ENCODE data around the gene FBXW10B. TPM values are rescaled to one million over a fixed set of nuclear protein-coding genes. Genes with fewer than 3 reads are reported as not detected.
"Not testable (repeated sequence)": the region's sequence is repeated elsewhere in the genome, so short reads cannot be mapped to it uniquely, and the experiment has no call there.

The FBXW10B gene
- polyA plus RNA-seq, 1 donor, result 1.9 TPM

DNA sequence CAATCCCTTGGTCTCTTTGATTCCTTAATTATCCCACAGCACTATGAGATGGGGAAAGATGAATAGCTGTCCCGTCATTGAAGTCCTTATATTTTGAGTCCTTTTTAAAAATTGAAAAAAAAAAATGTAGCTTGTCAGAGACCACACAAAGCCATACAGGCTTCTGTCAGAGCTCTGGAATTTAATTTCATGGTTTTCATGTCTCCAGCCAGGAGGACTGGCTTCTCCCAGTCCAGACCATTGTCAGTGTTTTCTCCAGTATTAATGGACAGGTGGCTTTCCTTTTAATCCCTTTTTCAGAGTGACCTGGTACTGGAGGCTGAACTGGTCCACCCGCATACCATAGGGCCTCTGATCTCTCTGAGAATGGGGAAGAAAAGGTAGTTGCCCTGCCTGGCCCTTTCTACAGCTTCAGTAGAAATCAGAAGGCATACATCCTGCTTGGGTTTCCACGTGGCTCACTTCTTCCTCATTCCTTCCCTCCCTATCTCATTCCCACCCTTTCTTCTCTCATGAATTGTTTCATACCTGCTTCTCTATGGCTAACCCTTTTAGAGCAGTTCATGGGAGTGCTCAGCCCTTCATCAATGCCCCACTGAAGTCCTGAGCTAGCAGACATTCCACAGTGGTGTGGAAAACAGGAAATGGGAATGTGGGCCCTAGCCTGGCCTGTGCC lies 35.5 kb upstream of the FBXW10B start:
- H3K27ac ChIP-seq (ENCODE audit: low read length), result peak overlapping the region; percentile 55
- no CpG with 5 or more reads among the region's 3 CpGs for WGBS (ENCODE audit: insufficient coverage, low lambda C conversion rate)
- DNase-seq, result peak; percentile 30 to 71

DNA sequence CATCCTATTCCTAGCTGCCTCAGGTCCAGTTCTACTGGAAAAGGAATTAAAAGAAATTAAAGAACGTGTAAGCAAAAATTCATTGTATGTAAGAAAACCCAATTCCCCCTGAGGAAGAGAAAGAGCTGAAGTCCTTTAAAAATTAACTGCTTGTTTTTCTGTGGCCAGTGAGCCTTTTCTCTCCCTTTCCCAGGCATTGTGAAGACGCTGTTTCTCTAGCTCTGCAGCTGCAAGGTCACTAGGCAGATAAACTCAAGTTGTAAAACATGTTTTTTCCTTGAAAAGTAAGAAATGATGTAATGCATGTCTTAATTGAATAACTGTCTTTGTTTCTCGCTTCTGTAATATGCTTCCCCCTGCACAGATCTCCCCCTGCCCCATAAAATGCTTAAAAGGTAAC lies 34.9 kb upstream of the FBXW10B start:
- H3K27me3 ChIP-seq (ENCODE audit: control insufficient read depth, insufficient read depth, low read length); H3K9me3 ChIP-seq (ENCODE audit: control insufficient read depth, low read depth, low read length); H3K4me3 ChIP-seq (ENCODE audit: low read length); H3K27ac ChIP-seq (ENCODE audit: low read length); H3K36me3 ChIP-seq (ENCODE audit: control insufficient read depth, insufficient read depth, low read length); DNase-seq: not testable (repeated sequence)
- 14% methylated on average over 1 of the region's 3 CpGs for WGBS (ENCODE audit: insufficient coverage, low lambda C conversion rate)
- H3K4me1 ChIP-seq (ENCODE audit: control insufficient read depth, insufficient read depth, low read length), result peaks cover 19% of the 10 kb centered on the region

More for the DNA sequence above, 35.5 kb upstream of the FBXW10B start:
- H3K9me3 ChIP-seq (ENCODE audit: control insufficient read depth, low read depth, low read length), result no peaks in the 10 kb centered on the region
- H3K4me1 ChIP-seq (ENCODE audit: control insufficient read depth, insufficient read depth, low read length), result peaks cover 14% of the 10 kb centered on the region
- no peak overlapping the region for H3K4me3 ChIP-seq (ENCODE audit: low read length)
- no peaks in the 10 kb centered on the region for H3K36me3 ChIP-seq (ENCODE audit: control insufficient read depth, insufficient read depth, low read length)
- no peaks in the 10 kb centered on the region for H3K27me3 ChIP-seq (ENCODE audit: control insufficient read depth, insufficient read depth, low read length)

DNA sequence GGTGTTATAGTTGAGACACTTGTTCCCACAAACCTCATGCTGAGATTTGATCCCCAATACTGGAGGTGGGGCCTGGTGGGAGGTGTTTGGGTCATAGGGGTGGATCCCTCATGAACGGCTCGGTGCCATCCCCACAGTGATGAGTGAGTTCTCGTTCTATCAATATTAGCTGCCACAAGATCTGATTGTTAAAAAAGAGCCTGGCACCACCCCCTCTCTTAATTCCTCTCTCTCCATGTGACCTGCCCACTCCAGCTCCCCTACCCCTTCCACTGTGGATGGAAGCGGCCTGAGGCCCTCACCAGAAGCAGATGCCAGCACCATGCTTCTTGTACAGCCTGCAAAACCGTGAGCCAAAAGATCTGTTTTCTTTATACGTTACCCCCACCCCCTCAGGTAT lies 33.5 kb upstream of the FBXW10B start:
- Histone ChIP-seq H3K36me3 (ENCODE audit: control insufficient read depth, insufficient read depth, low read length) (no peaks in the 10 kb centered on the region), H3K4me1 (ENCODE audit: control insufficient read depth, insufficient read depth, low read length) (peaks cover 31% of the 10 kb centered on the region), H3K27me3 (ENCODE audit: control insufficient read depth, insufficient read depth, low read length) (no peaks in the 10 kb centered on the region), H3K9me3 (ENCODE audit: control insufficient read depth, low read depth, low read length) (no peaks in the 10 kb centered on the region), H3K27ac (ENCODE audit: low read length) (no peak overlapping the region), H3K4me3 (ENCODE audit: low read length) (no peak overlapping the region)
- DNase-seq, result no peak
- no CpG with 5 or more reads among the region's 6 CpGs for whole genome bisulfite sequencing (ENCODE audit: insufficient coverage, low lambda C conversion rate)

DNA sequence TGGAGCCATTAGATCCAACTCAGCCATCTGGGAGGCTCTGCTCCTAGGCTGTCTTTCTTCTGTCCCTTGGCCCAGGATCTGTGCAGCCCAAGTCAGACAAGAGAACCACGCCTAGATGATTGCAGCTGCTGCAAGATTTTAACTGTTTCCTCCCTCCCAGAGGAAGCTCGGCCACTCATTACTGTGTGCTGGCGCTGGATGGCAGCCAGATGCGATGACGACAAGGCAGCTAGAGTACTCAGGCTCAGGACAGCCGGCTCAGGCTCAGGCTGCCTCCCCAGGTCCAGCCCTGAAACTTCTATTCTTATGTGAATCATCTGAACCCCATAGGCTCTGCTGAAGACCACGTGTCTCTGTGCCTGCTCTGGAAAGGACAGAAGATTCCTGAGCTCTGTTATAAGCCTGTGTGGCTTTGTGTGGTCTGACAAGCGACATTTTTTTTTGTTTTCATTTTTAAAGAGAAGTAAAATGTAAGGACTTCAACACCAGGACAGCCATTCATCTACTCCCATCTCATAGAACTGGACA lies 32.1 kb upstream of the FBXW10B start:
- Histone ChIP-seq H3K4me3 (ENCODE audit: low read length) (peak overlapping the region; percentile 62), H3K9me3 (ENCODE audit: control insufficient read depth, low read depth, low read length) (no peaks in the 10 kb centered on the region), H3K27ac (ENCODE audit: low read length) (peak overlapping the region; percentile 92), H3K27me3 (ENCODE audit: control insufficient read depth, insufficient read depth, low read length) (no peaks in the 10 kb centered on the region), H3K36me3 (ENCODE audit: control insufficient read depth, insufficient read depth, low read length) (no peaks in the 10 kb centered on the region), H3K4me1 (ENCODE audit: control insufficient read depth, insufficient read depth, low read length) (peaks cover 31% of the 10 kb centered on the region)
- no CpG with 5 or more reads among the region's 8 CpGs for WGBS (ENCODE audit: insufficient coverage, low lambda C conversion rate)
- DNase-seq, result peak; percentile 97 to 98

DNA sequence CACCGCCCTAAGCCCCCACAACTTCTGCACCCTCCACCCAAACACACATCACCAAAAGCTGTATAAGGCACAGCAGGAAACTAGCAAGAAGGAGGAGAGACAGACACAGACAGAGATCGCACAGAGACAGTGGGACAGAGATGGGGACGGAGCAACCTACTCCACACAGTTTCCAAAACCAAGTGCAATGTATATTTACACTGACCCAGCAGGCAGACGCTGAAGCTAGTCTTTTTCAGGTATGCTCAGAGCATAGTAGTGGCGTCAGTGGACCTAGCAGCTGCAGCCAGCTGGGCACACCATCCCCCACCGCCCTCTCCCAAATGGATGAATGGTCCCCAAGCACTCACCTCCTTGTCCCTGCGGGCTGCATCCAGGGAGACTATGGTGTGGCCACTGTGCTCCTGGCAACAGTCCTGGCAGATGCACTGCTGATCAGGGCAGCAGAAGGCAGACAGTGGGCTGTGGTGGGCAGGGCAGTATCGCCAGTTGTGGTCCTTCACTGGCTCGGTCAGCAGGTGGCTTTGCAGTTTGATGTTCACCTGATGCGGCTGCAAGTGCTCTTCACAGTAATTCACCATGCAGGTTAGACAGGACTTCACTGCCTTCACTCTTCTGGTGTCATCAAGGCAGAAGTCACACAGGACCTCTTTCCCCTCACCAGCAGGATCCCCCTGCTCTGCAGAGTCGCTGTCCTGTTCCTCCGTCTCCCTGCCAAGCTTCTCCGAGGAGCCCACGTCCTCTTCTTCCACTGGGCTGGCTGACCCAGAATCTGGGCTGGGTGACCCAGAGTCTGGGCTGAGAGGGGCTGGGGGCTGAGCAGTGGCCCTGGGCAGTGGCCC lies 31.5 kb upstream of the FBXW10B start:
- no peaks in the 10 kb centered on the region for H3K36me3 ChIP-seq (ENCODE audit: control insufficient read depth, insufficient read depth, low read length)
- peak in 1 of 2 donors; percentile 65 for DNase-seq
- no peaks in the 10 kb centered on the region for H3K27me3 ChIP-seq (ENCODE audit: control insufficient read depth, insufficient read depth, low read length)
- peak overlapping the region; percentile 92 for H3K27ac ChIP-seq (ENCODE audit: low read length)
- peak overlapping the region; percentile 62 for H3K4me3 ChIP-seq (ENCODE audit: low read length)
- WGBS (ENCODE audit: insufficient coverage, low lambda C conversion rate), result no CpG with 5 or more reads among the region's 14 CpGs
- H3K4me1 ChIP-seq (ENCODE audit: control insufficient read depth, insufficient read depth, low read length), result peaks cover 31% of the 10 kb centered on the region
- H3K9me3 ChIP-seq (ENCODE audit: control insufficient read depth, low read depth, low read length), result no peaks in the 10 kb centered on the region

DNA sequence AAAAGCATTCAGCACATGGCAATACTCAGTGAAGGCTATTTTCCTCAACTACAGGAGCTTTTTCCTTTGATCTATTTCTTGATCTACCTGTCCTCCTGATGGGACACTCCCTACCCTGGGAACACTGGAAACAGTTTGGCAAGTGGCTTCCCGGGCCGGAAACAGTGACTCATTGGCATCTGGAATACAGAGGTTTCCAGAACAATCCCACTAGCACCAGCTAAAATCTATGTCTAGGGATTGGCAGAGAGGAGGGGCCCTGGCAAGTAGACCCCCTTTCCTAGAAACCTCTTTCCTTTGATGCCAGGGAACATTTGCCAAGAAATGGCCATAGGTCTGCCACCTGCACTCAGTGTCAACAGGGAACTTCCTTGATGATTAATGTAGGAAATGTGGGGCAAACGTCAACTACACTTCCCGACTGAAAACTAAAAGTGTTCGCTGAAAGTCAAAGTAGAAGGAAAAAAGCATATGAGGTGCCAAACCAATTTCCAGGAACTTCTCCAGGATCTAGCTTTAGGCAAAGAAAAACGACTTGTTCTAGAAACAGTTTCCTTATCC lies 30.4 kb upstream of the FBXW10B start:
- H3K9me3 ChIP-seq (ENCODE audit: control insufficient read depth, low read depth, low read length), result no peaks in the 10 kb centered on the region
- no peaks in the 10 kb centered on the region for H3K36me3 ChIP-seq (ENCODE audit: control insufficient read depth, insufficient read depth, low read length)
- WGBS (ENCODE audit: insufficient coverage, low lambda C conversion rate), result 20% methylated on average over 1 of the region's 6 CpGs
- H3K4me3 ChIP-seq (ENCODE audit: low read length), result peak overlapping the region; percentile 62
- peak overlapping the region; percentile 92 for H3K27ac ChIP-seq (ENCODE audit: low read length)
- DNase-seq, result peak; percentile 48 to 81
- H3K4me1 ChIP-seq (ENCODE audit: control insufficient read depth, insufficient read depth, low read length), result peaks cover 34% of the 10 kb centered on the region
- no peaks in the 10 kb centered on the region for H3K27me3 ChIP-seq (ENCODE audit: control insufficient read depth, insufficient read depth, low read length)

DNA sequence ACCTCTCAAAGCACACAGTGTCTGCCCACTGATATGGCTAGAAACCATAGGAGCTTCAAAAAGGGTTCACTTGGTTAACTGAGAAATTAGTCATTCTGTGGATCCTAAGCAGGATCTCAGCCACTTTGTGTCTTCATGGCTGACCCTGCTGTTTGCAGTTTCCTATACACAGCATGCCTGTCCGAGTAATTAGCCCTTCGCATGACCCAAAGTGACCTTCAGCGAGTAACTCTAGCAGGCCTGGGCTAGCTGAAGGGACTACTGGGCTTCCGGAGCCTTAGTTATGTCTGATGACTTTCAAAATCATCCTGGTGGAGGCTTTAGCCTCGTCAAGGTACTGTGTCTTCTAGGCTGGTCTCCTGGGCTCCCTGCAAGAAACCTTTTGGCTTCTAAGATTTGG lies 28.9 kb upstream of the FBXW10B start:
- no peaks in the 10 kb centered on the region for H3K9me3 ChIP-seq (ENCODE audit: control insufficient read depth, low read depth, low read length)
- no CpG with 5 or more reads among the region's 5 CpGs for WGBS (ENCODE audit: insufficient coverage, low lambda C conversion rate)
- DNase-seq, result no peak
- peak overlapping the region; percentile 23 for H3K4me3 ChIP-seq (ENCODE audit: low read length)
- H3K36me3 ChIP-seq (ENCODE audit: control insufficient read depth, insufficient read depth, low read length), result no peaks in the 10 kb centered on the region
- peak overlapping the region; percentile 25 for H3K27ac ChIP-seq (ENCODE audit: low read length)
- H3K27me3 ChIP-seq (ENCODE audit: control insufficient read depth, insufficient read depth, low read length), result no peaks in the 10 kb centered on the region
- peaks cover 34% of the 10 kb centered on the region for H3K4me1 ChIP-seq (ENCODE audit: control insufficient read depth, insufficient read depth, low read length)

DNA sequence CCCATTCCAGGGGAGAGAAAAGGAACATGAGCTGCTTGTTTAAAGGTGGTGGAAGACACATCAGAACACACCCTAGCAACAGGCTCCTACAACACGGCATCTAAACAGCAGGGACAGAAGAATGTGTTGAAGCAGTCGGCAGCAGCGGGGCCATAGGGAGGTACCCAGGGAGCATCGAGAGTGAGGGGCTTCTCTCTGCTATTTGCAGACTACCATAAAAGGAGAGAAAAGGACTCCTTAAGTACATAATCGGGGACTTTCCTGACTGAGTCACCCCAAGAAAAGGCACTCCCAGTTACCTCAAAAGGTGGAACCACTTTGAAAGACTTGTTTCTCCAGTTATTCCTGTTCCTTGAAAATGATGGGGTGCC lies 26.4 kb upstream of the FBXW10B start:
- H3K36me3 ChIP-seq (ENCODE audit: control insufficient read depth, insufficient read depth, low read length); H3K27me3 ChIP-seq (ENCODE audit: control insufficient read depth, insufficient read depth, low read length); H3K9me3 ChIP-seq (ENCODE audit: control insufficient read depth, low read depth, low read length); H3K4me3 ChIP-seq (ENCODE audit: low read length): not testable (repeated sequence)
- DNase-seq, result peak; percentile 65 to 81
- no CpG with 5 or more reads among the region's 5 CpGs for whole genome bisulfite sequencing (ENCODE audit: insufficient coverage, low lambda C conversion rate)
- Histone ChIP-seq H3K4me1 (ENCODE audit: control insufficient read depth, insufficient read depth, low read length) (peaks cover 34% of the 10 kb centered on the region), H3K27ac (ENCODE audit: low read length) (peak overlapping the region; percentile 98)

DNA sequence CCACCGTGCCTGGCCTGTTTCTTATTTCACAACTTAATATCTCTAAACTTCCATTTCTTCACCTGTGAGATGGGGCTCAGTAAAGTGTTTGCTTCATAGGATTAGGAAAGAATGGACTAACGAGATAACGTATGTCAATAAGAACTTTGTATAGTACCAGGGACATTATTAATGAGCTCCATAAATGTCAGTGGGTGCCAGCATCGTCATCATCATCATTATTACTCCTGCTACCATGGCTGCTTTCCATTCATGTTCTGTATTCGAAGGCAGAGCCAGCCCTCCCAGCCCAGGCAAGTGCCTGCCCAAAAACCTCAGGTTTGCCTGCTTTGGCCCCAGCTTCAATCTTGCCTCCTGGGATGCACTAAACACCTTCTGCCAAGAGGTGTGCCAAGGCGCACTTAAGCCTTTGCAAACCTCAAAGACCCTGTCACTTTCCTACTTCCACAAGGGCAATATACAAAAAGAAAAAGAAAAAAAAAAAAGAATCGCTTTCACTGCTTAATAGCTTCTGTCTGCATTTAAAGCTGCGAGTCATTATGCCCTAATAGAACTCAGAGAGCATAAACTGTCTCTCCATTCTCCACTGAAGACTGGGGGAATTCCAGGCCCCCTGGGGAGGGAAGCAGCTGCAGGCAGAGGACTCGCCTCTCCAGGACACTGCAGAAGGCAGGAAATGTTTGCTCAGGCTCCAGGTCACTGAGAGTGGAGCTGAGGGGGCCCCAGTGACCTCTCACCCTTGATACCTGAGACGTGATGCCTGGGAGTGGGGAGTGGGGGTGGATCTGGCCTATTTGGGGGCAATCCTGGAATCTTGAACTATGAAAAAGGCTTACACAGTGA lies 25.8 kb upstream of the FBXW10B start:
- not testable (repeated sequence) for H3K4me3 ChIP-seq (ENCODE audit: low read length); H3K36me3 ChIP-seq (ENCODE audit: control insufficient read depth, insufficient read depth, low read length); H3K27me3 ChIP-seq (ENCODE audit: control insufficient read depth, insufficient read depth, low read length); H3K9me3 ChIP-seq (ENCODE audit: control insufficient read depth, low read depth, low read length)
- Histone ChIP-seq H3K27ac (ENCODE audit: low read length) (peak overlapping the region; percentile 98), H3K4me1 (ENCODE audit: control insufficient read depth, insufficient read depth, low read length) (peaks cover 34% of the 10 kb centered on the region)
- DNase-seq, result peak; percentile 44 to 68
- no CpG with 5 or more reads among the region's 10 CpGs for WGBS (ENCODE audit: insufficient coverage, low lambda C conversion rate)

All from large intestine (tissue), 3 donors.